ENCODE data around the gene PAX2.

The PAX2 gene

DNA sequence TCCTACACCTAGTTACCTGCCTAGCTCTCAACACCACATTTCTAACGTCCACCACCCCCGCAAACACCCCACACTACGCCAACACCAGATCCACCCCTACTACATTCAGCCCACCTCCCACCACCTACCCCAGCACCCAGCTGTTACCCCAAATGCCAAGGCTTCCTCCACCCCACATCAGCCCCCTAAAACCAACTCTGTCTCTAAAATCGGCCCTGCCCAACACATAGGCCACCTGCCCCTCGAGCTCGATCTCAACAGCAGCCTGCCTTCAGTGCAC, 114.0 kb downstream of the PAX2 start:
- Histone ChIP-seq H3K4me3 (replicated peaks; ENCODE audit: insufficient read depth, low read length) (no peak overlapping the region), H3K27me3 (ENCODE audit: insufficient read depth, poor library complexity, severe bottlenecking) (peaks cover 5% of the 10 kb centered on the region), H3K27ac (replicated peaks) (no peak overlapping the region)
- no peak for TF ChIP-seq SPI1 (IDR thresholded peaks at IDR 0.05; ENCODE audit: borderline replicate concordance, low read depth)
- no peak for TF ChIP-seq POLR2AphosphoS5 (IDR thresholded peaks at IDR 0.05; ENCODE audit: low read depth)
- no peak for TF ChIP-seq GABPA (IDR thresholded peaks at IDR 0.05; ENCODE audit: low read depth)
- TF ChIP-seq, protein P1, sequence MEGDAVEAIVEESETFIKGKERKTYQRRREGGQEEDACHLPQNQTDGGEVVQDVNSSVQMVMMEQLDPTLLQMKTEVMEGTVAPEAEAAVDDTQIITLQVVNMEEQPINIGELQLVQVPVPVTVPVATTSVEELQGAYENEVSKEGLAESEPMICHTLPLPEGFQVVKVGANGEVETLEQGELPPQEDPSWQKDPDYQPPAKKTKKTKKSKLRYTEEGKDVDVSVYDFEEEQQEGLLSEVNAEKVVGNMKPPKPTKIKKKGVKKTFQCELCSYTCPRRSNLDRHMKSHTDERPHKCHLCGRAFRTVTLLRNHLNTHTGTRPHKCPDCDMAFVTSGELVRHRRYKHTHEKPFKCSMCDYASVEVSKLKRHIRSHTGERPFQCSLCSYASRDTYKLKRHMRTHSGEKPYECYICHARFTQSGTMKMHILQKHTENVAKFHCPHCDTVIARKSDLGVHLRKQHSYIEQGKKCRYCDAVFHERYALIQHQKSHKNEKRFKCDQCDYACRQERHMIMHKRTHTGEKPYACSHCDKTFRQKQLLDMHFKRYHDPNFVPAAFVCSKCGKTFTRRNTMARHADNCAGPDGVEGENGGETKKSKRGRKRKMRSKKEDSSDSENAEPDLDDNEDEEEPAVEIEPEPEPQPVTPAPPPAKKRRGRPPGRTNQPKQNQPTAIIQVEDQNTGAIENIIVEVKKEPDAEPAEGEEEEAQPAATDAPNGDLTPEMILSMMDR (IDR thresholded peaks at IDR 0.05; ENCODE audit: insufficient read depth, low read length) = no peak
- TF ChIP-seq, protein P2, sequence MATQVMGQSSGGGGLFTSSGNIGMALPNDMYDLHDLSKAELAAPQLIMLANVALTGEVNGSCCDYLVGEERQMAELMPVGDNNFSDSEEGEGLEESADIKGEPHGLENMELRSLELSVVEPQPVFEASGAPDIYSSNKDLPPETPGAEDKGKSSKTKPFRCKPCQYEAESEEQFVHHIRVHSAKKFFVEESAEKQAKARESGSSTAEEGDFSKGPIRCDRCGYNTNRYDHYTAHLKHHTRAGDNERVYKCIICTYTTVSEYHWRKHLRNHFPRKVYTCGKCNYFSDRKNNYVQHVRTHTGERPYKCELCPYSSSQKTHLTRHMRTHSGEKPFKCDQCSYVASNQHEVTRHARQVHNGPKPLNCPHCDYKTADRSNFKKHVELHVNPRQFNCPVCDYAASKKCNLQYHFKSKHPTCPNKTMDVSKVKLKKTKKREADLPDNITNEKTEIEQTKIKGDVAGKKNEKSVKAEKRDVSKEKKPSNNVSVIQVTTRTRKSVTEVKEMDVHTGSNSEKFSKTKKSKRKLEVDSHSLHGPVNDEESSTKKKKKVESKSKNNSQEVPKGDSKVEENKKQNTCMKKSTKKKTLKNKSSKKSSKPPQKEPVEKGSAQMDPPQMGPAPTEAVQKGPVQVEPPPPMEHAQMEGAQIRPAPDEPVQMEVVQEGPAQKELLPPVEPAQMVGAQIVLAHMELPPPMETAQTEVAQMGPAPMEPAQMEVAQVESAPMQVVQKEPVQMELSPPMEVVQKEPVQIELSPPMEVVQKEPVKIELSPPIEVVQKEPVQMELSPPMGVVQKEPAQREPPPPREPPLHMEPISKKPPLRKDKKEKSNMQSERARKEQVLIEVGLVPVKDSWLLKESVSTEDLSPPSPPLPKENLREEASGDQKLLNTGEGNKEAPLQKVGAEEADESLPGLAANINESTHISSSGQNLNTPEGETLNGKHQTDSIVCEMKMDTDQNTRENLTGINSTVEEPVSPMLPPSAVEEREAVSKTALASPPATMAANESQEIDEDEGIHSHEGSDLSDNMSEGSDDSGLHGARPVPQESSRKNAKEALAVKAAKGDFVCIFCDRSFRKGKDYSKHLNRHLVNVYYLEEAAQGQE (IDR thresholded peaks at IDR 0.05; ENCODE audit: insufficient replicate concordance, low read depth) = no peak
- DNase-seq (ENCODE audit: low read depth in 1 of 2, low spot score in 1 of 2) = no peak

DNA sequence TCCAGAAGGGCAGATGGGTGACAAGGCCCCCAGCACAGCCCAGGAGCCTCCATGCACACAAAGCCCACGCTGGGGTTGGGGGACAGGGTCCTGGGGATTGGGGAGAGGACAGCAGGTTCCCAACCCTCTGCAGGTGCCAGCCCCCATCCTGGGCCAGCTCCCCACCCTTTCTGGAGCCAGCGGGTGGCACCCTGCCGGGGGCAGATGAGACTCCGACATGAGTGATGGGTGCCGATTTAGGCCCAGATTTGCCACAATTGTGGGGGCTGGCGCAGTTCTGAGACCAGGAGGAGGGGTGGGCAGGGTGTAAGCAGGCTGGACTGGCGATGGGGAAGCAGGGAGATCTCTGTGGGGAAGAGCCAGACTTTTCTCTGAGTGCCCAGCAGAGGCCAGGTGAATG, 118.1 kb downstream of the PAX2 start:
- Histone ChIP-seq H3K27ac (replicated peaks) (no peak overlapping the region), H3K27me3 (ENCODE audit: insufficient read depth, poor library complexity, severe bottlenecking) (peaks cover 15% of the 10 kb centered on the region), H3K4me3 (replicated peaks; ENCODE audit: insufficient read depth, low read length) (no peak overlapping the region)
- no peak for DNase-seq (ENCODE audit: low read depth in 1 of 2, low spot score in 1 of 2)
- TF ChIP-seq, protein P1 (IDR thresholded peaks at IDR 0.05; ENCODE audit: insufficient read depth, low read length) = no peak
- TF ChIP-seq GABPA (IDR thresholded peaks at IDR 0.05; ENCODE audit: low read depth) (no peak), POLR2AphosphoS5 (IDR thresholded peaks at IDR 0.05; ENCODE audit: low read depth) (no peak), SPI1 (IDR thresholded peaks at IDR 0.05; ENCODE audit: borderline replicate concordance, low read depth) (no peak)
- TF ChIP-seq, protein P2 (IDR thresholded peaks at IDR 0.05; ENCODE audit: insufficient replicate concordance, low read depth) = no peak

DNA sequence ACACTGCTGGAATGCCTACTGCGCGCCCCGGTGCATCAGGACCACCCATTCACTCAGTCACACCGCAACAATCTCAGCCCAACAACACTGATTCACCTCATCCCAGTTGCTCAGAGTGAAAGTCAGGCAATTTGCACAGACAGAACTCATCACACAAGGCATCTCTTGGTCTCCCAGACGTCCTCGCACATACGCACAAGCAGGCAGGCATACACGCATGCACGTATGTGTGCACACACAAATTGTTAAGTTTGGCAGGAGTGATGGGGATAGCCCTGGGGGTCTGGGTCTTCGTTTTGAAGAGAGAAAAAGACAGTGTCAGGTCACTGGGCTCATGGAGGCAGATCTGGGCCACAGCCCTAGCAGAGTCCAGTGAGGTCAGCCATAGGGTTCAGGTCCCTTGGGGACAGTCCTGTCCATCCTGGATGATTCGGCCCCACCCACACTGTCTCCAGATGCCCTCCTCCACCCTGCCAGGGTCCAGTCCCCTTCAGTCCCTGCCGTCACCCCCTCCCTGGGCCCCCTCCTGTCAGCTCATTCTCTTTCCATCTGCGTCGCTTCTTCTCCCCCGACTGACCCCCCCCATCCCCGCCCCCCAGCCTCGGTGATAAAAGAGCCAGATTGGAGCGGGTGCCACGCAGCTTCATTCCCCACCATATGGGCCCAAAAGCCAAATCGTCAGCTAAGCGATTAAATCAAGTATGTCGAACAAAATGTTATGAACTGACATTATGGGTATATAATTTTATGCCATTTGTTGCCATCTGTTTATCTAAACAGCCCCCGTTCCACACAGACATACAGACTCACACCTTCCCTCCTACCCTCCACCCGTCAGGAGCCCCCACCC, 118.9 kb downstream of the PAX2 start:
- H3K27me3 ChIP-seq (ENCODE audit: insufficient read depth, poor library complexity, severe bottlenecking) = peaks cover 15% of the 10 kb centered on the region
- no peak for DNase-seq (ENCODE audit: low read depth in 1 of 2, low spot score in 1 of 2)
- H3K4me3 ChIP-seq (replicated peaks; ENCODE audit: insufficient read depth, low read length) = no peak overlapping the region
- TF ChIP-seq SPI1 (IDR thresholded peaks at IDR 0.05; ENCODE audit: borderline replicate concordance, low read depth) (no peak), POLR2AphosphoS5 (IDR thresholded peaks at IDR 0.05; ENCODE audit: low read depth) (no peak), GABPA (IDR thresholded peaks at IDR 0.05; ENCODE audit: low read depth) (no peak)
- TF ChIP-seq, protein P1 (IDR thresholded peaks at IDR 0.05; ENCODE audit: insufficient read depth, low read length) = no peak
- TF ChIP-seq, protein P2 (IDR thresholded peaks at IDR 0.05; ENCODE audit: insufficient replicate concordance, low read depth) = no peak
- no peak overlapping the region for H3K27ac ChIP-seq (replicated peaks)
